ENCODE data around the gene RNF32.

- no peak for TF ChIP-seq CTCF (IDR thresholded peaks at IDR 0.05)
- TF ChIP-seq POLR2A (IDR thresholded peaks at IDR 0.05), result no peak
Observed at GRCh38 chr7:156702399-156702798, 61.8 kb downstream of the RNF32 start.
